GM12875 (cell line): ENCODE measurements around the gene PXDN.

Experiments
- H3K4me3 ChIP-seq: one replicate; pipeline ENCODE4 v1.5.1; 2011; ENCODE audit warnings: low read depth, low read length, control low read depth
- TF ChIP-seq, protein P1 (sequence below): IDR thresholded peaks from 2 replicates; pipeline ENCODE4 v1.5.1; 2011; ENCODE audit warnings: low read depth, mild to moderate bottlenecking, control low read depth, inconsistent platforms, low read length, moderate library complexity, borderline replicate concordance; ENCODE audit not compliant: insufficient read depth

Gene PXDN

DNA sequence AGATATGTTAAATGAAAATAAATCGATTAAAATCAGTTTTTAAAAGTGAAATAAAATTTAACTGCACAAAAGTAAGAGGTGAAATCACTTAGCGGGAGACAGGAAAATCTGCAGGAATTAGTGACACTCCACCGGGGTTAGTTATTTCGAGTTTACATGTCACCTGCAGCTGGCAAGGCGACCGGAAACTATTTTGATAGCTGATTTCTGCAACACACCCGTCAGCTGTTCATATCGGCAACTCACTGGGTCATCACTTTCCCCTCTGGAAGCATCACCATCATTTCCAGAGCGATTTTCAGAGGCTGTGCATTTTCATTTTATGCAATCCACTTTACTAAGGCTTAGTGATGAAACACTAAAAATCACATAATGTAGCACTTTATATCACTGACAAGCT lies 52.9 kb downstream of the PXDN start:
- TF ChIP-seq, protein P1, sequence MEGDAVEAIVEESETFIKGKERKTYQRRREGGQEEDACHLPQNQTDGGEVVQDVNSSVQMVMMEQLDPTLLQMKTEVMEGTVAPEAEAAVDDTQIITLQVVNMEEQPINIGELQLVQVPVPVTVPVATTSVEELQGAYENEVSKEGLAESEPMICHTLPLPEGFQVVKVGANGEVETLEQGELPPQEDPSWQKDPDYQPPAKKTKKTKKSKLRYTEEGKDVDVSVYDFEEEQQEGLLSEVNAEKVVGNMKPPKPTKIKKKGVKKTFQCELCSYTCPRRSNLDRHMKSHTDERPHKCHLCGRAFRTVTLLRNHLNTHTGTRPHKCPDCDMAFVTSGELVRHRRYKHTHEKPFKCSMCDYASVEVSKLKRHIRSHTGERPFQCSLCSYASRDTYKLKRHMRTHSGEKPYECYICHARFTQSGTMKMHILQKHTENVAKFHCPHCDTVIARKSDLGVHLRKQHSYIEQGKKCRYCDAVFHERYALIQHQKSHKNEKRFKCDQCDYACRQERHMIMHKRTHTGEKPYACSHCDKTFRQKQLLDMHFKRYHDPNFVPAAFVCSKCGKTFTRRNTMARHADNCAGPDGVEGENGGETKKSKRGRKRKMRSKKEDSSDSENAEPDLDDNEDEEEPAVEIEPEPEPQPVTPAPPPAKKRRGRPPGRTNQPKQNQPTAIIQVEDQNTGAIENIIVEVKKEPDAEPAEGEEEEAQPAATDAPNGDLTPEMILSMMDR, result no peak
- H3K4me3 ChIP-seq, result no peak overlapping the region

DNA sequence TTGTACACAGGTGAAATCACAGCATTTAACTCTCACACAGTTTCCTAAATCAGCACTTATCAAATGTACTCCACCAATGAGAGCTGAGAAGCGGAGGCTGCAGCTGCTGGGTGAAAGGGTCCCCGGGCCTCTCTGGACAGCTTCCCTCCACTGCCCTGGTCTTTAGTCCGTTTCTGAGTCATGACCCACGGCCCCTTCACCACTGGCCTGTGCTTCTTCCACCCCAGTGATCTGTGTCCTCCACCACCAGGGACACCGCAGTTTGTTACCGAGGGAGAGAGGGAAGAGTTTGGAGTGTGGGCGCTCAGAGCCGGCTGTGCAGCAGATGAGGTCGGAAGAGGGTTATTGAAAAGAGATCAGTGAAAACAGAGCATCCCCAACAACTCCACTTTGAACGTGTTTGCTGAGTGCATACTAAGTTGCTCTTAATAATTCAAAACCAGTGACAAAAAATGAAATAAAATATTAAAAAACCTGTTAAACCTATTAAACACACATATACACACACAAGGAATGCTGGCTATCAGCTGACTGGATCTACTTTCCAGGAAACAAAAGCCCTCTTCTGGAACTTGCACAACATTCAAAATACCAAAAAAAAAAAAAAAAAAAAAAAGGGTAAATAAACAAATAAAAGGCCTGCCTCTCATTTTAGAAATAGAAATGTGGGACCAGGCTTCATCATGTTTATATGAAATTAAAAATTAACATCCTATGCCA lies 54.1 kb downstream of the PXDN start:
- TF ChIP-seq, protein P1, result no peak
- no peak overlapping the region for H3K4me3 ChIP-seq

DNA sequence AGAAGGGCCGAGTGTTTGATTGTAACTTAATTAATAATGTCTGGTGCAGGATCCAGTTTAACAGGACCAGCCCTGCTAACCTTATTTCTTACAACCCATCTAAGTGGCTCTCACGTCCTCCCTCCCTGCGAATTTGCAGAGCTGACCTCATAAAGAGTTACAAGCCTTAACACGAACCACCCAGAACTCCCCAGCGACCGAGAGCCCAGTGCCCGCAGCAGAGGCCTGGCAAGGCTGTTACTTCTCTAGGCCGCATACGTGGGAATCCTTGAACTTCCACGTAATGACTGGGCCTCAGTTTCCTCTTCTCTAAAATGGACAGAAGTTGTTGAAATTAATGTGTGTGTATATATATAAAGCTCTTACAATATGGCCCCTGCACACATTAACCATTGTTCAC lies 55.5 kb downstream of the PXDN start:
- H3K4me3 ChIP-seq, result no peak overlapping the region
- TF ChIP-seq, protein P1, result no peak

DNA sequence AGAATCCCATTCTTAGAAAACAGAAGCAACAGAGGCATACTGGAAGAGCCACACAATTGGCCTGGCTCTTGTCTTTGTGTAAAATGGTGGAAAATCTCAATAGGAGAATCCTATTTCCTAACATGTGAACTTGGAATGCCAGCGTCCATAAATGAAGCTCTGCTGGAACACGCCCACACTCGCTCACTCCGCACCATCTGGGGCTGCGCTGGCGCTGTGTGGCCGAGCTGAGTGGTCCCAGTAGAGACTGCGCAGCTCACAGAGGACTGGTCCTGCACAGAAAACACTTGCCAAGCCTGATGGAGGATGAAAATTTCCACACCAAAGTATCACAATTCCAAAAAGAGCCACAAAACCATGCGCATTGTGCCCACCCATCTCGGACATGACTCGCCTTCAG lies 56.2 kb downstream of the PXDN start:
- H3K4me3 ChIP-seq, result no peak overlapping the region

DNA sequence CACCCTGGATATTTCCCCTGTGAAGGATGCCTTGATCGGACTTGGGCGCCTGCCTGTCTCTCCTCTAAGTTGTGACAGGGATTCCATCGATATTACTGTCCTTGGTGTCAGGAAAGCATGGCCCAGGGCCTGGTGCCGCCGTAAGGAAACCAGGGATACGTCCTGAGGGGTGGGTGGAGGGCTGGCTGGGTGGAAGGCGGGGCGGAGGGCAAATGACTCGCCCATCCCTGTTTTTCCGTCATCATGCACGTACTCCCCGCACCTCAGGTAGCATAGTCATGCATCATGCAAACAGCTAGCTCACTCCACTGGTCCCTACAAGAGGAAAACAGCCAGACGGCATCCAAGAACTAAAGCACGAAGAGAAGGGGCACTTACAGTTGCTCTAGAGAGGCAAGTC lies 57.1 kb downstream of the PXDN start:
- no peak overlapping the region for H3K4me3 ChIP-seq
- TF ChIP-seq, protein P1, result no peak

More for the DNA sequence above, 56.2 kb downstream of the PXDN start:
- TF ChIP-seq, protein P1, result no peak

GRCh38 chr2:1686784-1687105 lies 57.6 kb downstream of the PXDN start:
- no peak overlapping the region for H3K4me3 ChIP-seq

More at GRCh38 chr2:1686784-1687105, 57.6 kb downstream of the PXDN start:
- TF ChIP-seq, protein P1, result no peak
